PC-9 (cell line): ENCODE results near the gene TTC8.

Experiments
- EZH2 ChIP-seq: fragments of 200-600 bp; sonication (generic); IDR thresholded peaks from 2 replicates; pipeline ENCODE4 v1.8.0; 2017; ENCODE audit warnings: antibody characterized with exemption, low read depth
- TF ChIP-seq, protein P1 (sequence below): fragments of 200-600 bp; sonication (generic); conservative IDR thresholded peaks from 2 replicates; pipeline ENCODE4 v1.6.1; 2017; ENCODE audit warnings: mixed run types, antibody characterized with exemption, mild to moderate bottlenecking, moderate library complexity

DNA sequence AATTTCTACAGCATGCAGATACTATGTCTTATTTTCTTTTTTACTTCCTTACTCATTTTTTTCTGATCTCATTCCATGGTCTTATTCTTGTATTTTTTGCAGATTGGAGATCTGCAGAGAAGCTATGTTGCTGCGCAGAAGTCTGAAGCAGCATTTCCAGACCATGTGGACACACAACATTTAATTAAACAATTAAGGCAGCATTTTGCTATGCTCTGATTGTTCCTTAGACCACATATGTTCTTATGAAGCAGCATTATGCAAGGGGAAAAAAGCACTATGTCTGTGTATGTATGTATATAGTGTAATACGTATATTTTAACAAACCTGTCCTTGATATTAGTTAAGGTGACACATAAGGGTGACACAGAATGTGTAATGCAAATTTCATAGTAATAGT is 52.7 kb downstream of the TTC8 start:
- TF ChIP-seq, protein P1, sequence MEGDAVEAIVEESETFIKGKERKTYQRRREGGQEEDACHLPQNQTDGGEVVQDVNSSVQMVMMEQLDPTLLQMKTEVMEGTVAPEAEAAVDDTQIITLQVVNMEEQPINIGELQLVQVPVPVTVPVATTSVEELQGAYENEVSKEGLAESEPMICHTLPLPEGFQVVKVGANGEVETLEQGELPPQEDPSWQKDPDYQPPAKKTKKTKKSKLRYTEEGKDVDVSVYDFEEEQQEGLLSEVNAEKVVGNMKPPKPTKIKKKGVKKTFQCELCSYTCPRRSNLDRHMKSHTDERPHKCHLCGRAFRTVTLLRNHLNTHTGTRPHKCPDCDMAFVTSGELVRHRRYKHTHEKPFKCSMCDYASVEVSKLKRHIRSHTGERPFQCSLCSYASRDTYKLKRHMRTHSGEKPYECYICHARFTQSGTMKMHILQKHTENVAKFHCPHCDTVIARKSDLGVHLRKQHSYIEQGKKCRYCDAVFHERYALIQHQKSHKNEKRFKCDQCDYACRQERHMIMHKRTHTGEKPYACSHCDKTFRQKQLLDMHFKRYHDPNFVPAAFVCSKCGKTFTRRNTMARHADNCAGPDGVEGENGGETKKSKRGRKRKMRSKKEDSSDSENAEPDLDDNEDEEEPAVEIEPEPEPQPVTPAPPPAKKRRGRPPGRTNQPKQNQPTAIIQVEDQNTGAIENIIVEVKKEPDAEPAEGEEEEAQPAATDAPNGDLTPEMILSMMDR: no peak
- TF ChIP-seq EZH2: no peak
